Thyroid gland (tissue), 4 donors: ENCODE measurements around the gene WARS2.

ENCODE experiments used
- CTCF ChIP-seq, 6 experiments: fragments of 200-600 bp in 3 of 6; fragments of 450-650 bp in 3 of 6; sonication (generic) in 3 of 6; IDR thresholded peaks; one replicate each; pipeline ENCODE4 v1.5.1; 2016 to 2019; ENCODE audit warnings: antibody characterized with exemption in 6 of 6, mild to moderate bottlenecking in 2 of 6, inconsistent platforms in 1 of 6, moderate library complexity in 1 of 6
- POLR2A ChIP-seq, 2 donors: fragments of 450-650 bp; IDR thresholded peaks; one replicate each; pipeline ENCODE4 v1.6.1; 2017; ENCODE audit warnings: antibody characterized with exemption in 2 of 2, mild to moderate bottlenecking in 2 of 2, moderate library complexity in 1 of 2

DNA sequence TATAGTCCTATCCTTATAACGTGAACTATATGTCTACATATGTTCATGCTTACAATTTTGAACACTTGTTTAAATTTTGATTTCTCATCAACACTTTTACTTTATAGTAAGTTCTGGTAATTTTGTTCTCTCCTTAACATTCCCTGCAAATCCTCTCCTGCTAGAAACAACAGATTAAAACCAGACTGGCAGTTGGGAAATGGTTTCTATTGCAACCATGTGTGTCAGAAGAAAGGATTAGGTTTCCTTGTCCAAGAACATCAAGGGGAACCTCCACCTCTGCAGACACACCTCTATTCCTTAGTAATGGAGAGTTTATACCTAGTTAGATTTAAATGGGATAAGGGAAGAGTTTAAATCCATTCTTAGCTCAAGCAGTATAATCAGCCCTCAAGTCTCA, 3.3 kb upstream of the WARS2 start:
- TF ChIP-seq POLR2A (IDR thresholded peaks at IDR 0.05) (no peak), CTCF (IDR thresholded peaks at IDR 0.05) (no peak)
